Measurements from ENCODE around the gene USP4.

The USP4 gene

DNA sequence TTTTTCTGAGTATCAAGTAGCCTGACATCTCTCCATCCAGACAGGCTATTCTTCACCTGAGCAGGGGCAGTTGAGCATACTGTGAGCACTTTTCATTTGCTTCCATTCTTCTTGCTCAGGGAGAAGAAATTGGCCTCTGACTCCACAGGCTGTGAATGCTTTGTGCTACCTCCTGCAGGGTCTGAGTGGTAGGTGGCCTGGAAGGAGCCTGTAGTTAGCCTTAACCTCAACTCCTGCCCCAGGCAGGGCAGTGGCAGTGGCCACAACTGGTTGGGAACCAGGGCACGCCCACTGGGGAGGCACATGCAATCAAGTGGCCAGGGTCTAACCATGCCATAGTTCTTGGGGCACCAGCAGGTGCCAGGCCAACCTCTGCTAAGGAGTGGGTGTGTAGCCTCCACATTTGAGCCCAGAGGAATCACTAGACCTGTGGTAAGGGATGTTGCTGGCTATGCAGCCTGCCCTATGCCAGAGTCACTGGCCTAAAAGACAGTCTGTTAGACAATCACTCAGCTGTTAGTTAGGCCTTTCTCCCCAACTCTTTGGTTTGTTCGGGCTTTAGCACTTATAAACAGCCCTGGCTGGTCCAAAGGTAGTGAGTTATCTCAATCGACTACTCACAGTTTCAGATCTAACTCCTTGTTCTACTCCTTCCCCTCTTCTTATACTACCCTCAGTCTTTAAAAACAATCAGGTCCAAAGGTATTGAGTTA is 70.3 kb downstream of the USP4 start:
- TF ChIP-seq ZFX (IDR thresholded peaks at IDR 0.05) = no peak
- TF ChIP-seq CTCF (conservative IDR thresholded peaks at IDR 0.05) = no peak
- no peak overlapping the region for H3K27ac ChIP-seq

- TF ChIP-seq CTCF (conservative IDR thresholded peaks at IDR 0.05) (no peak), ZFX (IDR thresholded peaks at IDR 0.05) (no peak)
- no peak overlapping the region for H3K27ac ChIP-seq
Observed at GRCh38 chr3:49266410-49267095, 73.3 kb downstream of the USP4 start.

GRCh38 chr3:49265661-49266386 is 74.0 kb downstream of the USP4 start:
- no peak overlapping the region for H3K27ac ChIP-seq
- TF ChIP-seq ZFX (IDR thresholded peaks at IDR 0.05) = no peak

- H3K27ac ChIP-seq = no peak overlapping the region
- TF ChIP-seq ZFX (IDR thresholded peaks at IDR 0.05) (no peak), CTCF (conservative IDR thresholded peaks at IDR 0.05) (no peak)
Observed at GRCh38 chr3:49263159-49263889, 76.5 kb downstream of the USP4 start.

GRCh38 chr3:49260806-49261324 is 79.0 kb downstream of the USP4 start:
- TF ChIP-seq CTCF (conservative IDR thresholded peaks at IDR 0.05) (no peak), ZFX (IDR thresholded peaks at IDR 0.05) (no peak)
- H3K27ac ChIP-seq = no peak overlapping the region

DNA sequence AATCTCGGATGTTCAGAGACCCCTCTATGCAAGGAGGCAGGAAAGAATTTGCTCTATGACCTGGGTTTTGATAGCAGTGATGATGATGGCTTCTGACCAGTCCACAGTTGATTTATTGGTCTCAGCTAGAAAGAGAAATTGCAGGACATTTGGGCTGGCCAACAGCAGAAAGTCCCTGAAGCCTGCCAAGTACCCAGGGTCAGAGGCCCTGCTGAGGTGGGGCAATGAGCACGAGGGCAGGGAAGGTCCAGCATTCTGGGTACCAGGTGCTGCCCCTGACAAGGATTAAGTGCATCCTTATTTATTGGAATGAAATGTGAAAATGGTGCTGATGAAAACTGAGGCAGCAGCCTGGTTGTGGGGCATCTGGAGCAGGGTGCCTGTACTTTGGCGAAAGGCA is 82.7 kb downstream of the USP4 start:
- TF ChIP-seq ZFX (IDR thresholded peaks at IDR 0.05) (no peak), CTCF (conservative IDR thresholded peaks at IDR 0.05) (no peak)
- no peak overlapping the region for H3K27ac ChIP-seq

- TF ChIP-seq CTCF (conservative IDR thresholded peaks at IDR 0.05) (no peak), ZFX (IDR thresholded peaks at IDR 0.05) (no peak)
- no peak overlapping the region for H3K27ac ChIP-seq
Observed at GRCh38 chr3:49255718-49256511, 83.9 kb downstream of the USP4 start.
